HTR-8/SVneo (cell line): Measurements from ENCODE around the gene IL17RD.
"Not testable (repeated sequence)": the region's sequence is repeated elsewhere in the genome, so short reads cannot be mapped to it uniquely, and the experiment has no call there.

Source experiments
- DNase-seq: peaks from one replicate; pipeline ENCODE4 v3.0.0; 2011; ENCODE audit warnings: low spot score, mixed read lengths; ENCODE audit not compliant: insufficient read length
- FAIRE-seq: peaks from 2 replicates; lab custom pipeline; 2011; peaks lifted over from hg19 to GRCh38; lab: Jason Lieb, UNC

Gene IL17RD

DNA sequence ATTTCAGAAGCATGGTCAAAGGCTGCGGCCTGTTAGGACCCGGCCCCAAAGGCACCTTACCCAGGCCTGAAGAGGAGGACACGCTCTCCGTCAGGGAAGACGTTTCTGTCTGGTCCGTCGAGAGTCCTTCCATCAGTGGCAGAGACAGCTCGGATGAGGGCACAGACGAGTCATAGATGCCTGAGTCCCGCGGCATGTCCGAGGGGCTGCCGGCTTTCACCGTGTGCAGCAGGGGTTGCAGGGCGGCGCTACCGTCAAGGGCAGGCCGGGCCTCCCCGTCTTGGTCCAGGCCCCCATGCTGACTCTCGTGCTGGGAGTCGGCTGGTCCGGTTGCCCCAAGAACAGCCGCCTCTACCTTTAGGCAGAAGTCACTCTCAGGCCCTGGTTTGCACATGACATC, 67.6 kb downstream of the IL17RD start:
- no peak for FAIRE-seq
- DNase-seq, result no peak

DNA sequence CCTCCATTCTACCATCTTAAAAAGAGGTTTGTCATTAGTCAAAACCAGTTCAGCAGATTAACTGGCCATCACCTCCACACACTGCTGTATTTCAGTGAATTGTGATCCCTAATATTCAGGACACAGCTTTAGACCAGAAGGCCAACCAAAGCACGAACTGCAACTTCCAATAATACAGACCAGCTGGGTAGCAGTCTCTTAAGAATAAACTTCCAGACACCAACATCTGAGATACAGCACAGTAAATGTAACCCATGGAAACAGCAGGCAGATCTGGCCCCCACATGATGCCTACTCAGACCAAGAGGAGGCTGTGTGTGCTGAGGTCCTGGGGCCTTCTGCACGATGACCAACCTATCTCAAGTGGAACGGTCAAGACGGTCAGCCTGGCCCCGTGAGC, 69.8 kb downstream of the IL17RD start:
- DNase-seq, result no peak
- no peak for FAIRE-seq

DNA sequence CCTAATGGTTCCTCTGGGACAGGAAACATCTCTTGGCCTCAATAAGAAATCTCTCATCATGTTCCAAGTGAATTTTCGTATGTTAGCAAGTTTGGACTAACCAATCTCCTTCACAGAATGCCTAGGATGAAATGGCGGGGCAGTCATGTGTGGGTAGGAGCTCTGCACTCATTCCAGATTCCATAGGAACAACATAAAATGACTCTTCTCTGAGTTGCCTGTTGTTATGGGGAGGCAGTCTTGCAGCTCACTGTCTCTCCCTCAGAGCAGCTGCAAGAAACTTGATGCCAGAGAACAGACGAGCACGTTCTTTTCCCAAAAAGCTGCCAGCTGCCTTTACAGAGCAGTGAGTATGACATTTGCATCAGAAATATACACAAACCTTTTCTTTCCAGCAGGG, 70.6 kb downstream of the IL17RD start:
- DNase-seq, result no peak
- no peak for FAIRE-seq

DNA sequence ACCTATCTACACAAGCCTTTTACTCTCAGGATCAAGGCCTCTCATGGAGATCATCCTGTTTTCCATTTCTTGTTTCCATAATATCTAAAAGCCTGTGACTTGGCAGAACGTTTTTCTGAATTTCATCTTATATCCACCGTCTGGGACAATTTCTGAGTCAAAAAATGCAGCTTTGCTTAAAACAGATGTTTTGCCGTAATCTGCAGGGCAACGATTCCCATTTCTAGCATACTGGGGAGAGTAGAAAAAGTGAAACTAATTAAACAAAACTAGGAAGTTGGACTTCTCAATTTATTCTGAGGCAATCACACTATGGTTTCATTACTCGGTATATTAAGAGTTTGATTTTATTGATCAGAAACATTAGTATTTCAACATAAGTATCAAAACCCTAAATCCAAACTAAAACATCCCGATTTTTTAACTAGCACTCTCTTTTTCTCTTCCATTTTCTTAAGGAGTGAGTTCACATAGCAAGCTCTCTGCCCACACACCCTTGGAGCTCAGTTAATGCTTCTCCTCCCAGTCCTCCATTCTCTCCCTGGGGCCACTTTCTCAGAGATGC, 71.1 kb downstream of the IL17RD start:
- DNase-seq (no peak), FAIRE-seq (no peak)

DNA sequence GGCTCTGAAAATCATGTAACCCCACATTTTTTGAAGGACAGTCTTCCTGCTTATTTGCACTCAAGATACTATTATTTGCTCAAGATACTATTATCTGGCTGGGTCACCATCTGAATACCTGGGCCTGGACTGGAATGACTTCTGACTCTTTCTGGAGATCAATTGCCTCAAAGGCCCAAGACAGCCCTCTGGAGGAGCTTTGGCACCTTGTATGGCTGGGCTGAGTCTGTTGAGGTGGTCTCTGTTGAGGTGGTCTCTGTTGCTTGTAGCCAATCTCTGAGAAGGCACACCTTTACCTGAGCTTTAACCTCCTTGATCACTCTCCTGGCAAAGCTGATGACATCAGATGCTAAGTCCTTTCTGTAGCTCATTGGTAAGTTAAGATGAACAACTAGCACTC, 71.7 kb downstream of the IL17RD start:
- no peak for DNase-seq
- no peak for FAIRE-seq

DNA sequence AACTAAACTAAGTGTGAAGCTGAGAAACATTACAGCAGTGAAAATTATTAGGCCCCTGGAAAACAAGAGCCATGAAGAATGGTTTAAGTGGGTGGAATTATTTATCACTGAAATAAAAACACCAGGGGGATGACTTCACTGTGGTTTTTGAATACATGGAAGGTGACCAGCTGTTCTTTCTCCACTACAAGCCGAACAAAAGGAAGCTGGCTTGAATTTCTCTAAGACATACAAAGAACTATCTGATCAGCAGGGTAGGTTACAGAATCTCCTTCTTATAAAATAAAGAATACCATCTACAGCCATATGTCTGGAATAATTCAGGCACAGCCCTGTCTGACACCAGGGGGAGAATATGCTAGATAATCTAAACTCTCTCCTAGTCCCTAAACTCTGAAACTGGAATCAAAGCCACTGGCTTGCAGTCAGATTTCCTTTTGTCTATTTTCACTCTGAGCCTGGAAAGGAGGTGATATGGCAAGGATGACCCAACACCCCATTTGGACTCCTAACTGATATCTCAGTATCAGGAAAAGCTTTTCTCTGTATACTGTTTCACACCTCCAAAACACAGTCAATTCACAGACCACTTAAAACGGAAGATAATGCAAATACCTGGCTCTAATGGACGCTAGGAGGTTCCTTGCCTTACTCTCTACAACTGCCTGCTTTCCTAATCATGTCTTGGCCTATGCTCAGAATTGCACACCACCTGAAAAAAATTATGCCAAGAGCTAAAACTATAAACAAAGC, 73.5 kb downstream of the IL17RD start:
- DNase-seq, result no peak
- no peak for FAIRE-seq

DNA sequence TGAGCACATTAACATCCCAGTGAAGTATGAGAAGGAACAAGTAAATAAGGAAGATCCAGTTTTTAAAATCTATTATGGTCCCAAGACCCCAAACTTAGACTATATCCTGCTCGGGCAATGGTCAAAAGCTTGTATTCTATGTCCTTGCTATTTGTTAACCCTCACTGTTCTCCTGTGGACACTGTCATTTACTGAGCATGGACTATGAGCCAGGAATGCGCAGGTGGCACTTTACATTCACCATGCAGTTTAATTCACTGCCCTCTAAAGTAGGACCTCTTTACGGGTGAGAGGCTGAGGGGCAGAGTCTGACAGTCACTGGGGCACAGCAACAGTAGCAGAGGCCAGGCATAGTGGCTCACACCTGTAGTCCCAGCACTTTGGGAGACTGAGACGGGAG, 76.1 kb downstream of the IL17RD start:
- DNase-seq, result no peak
- peak; percentile 42 for FAIRE-seq

DNA sequence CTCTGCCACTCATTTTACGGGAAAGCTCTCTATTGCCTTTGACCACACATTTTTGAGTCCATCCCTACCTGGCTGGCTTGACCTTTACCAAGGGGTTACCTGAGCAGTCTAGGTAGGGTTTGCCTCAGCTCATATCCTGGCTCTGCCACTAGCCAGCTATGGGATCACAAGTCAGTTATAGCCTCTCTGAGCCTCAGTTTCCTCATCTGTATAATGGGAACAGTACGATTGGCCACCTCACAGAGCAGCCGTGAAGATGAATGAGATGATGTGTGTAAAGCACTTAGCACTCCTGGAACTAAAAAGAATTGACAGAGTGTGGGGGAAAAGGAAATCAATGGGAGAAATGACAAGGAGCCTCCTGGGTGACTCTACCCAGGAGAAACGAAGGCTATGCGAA, 76.7 kb downstream of the IL17RD start:
- DNase-seq, result no peak
- no peak for FAIRE-seq

DNA sequence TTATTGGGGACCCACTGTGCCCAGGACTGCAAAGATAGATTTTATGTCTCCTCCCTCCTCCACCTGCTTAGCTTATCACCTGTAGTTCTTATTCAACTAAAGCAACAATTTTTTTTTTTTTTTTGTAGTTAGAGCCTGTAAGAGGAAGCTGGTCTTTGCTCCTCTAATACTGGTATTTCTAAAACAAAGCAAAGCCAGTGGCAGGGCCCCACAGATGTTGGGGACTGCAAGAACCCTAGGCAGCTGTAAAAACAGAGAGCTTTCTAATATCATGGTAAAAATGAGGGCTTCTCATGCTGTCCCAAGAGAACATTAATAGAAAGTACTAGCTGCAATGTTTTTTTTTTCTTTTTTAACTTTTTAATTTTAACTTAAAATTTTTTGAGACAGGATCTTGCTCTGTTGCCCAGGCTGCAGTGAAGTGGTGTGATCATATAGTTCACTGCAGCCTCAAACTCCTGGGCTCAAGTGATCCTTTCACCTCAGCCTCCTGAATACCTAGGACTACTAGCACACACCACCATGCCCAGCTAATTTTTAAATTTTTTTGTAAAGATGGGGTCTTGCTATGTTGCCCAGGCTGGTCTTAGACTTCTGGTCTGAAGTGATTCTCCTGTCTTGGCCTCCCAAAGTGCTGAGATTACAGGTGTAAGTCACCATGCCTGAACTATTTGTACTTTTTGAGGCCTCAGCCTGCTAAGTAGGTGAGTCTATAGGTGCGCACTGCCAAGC, 77.6 kb downstream of the IL17RD start:
- DNase-seq, result no peak
- FAIRE-seq, result no peak

DNA sequence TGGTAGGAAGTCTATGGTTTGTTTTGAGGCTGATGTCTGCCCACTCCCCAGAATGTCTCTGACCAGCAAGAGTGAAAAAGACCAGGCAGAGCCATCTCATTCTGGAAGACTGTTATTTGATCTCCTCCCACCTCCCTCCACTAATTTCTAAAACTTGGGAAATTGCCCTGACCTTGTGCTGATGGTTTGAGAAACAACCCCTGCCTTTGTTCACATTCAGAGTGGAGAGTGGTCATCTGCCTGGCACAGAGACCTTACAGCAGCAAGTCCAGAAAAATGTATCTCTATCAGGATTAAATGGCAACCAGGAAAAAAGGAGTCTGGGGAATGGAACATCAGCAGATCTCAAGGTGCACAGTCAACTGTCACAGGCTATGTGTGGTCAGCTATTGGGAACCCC, 79.0 kb downstream of the IL17RD start:
- DNase-seq (no peak), FAIRE-seq (no peak)

DNA sequence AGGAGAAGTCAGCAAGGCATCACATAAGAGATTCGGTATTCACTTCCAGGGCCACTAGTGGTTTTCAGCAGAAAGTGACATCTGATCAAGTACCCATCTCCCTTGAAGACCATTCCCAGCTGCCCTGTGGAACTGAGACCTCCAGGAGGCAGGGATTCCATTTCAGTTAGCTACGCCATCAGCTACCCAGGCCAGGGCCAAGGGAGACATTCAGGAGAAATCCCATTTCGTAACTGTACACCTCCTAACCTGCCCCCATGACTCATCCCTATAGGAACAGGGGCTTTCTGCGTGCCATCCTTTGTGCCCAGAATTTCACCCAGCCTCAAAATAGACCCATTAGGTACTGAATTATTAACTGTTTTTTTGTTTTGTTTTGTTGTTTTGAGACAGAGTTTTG, 79.9 kb downstream of the IL17RD start:
- no peak for DNase-seq
- FAIRE-seq, result no peak

DNA sequence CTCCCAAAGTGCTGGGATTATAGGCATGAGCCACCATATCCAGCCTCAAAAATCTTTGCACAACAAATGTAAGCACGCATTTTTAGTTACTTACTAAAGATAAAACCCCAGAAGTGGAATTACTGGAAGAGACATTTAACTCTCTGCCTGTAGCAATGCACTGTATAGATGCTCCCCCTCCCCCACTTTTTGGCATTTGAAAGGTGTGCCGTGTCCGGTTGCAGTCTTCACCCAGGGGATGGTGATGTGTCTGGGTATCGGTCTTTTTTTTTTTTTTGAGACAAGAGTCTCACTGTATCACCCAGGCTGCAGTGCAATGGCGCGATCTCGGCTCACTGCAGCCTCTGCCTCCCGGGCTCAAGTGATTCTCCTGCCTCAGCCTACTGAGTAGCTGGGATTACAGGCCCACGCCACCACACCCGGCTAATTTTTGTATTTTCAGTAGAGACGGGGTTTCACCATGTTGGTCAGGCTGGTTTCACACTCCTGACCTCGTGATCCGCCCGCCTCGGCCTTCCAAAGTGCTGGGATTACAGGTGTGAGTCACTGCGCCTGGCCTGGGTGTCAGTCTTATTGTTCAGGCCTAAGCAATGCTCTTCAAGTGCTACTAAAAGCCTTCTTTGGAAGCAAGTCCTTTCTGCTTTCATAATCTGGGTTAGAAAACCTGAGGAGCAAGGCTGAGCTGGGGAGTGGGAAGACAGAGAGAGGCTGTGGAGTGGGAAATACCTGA, 81.7 kb downstream of the IL17RD start:
- DNase-seq, FAIRE-seq: not testable (repeated sequence)

DNA sequence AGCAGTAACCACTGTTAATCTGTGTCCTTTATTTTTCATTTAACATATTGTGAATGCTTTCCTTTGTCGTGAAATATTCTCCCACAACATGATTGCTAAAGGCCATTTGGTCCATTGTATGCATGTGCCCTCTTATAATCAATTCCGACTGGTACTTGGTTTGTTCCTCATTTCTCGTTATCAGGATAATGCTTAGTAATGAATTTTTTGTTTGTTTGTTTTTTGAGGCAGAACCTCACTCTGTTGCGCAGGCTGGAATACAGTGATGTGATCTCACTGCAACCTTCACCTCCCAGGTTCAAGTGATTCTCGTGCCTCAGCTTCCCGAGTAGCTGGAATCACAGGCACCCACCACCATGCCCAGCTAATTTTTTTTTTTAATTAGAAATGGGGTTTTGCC, 82.7 kb downstream of the IL17RD start:
- FAIRE-seq, result no peak
- DNase-seq, result no peak

DNA sequence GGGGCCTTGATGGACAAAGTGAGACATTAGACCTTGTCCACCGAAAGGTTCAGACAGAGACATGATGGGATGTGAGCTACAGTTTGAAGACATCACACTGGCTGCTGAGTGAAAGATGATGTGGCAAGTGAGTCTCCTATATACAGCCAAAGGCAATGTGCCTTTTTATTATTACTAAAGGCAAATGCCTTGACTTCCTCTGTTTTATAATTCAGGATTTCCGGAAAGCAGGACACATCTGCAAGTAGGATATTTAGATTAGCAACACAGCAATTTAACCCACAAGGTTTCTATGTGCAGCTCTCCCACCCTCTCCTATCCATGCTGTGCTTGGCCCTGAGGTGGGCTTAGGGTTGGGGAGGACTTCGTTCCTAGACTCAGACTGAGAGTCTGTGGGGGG, 84.0 kb downstream of the IL17RD start:
- FAIRE-seq (no peak), DNase-seq (no peak)

DNA sequence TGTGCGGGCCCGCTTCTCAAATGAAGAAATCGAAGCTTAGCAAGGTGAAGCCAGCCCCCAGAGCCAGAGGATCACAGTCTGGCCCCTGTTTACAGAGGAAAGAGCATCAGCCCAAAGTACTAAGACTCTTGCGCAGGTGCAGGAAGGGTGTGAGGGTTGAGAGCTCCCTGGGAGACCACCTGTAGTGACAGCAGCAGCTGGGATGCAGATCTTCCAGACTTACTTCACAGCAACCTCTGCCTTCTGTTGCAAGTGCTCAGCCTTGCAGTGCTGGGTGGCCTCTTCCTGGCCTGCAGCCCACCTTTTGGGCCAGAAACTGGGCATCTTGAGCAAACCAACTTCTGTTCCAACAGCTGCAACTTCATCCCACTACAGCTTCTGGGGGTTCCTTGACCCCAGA, 85.0 kb downstream of the IL17RD start:
- FAIRE-seq (no peak), DNase-seq (no peak)

DNA sequence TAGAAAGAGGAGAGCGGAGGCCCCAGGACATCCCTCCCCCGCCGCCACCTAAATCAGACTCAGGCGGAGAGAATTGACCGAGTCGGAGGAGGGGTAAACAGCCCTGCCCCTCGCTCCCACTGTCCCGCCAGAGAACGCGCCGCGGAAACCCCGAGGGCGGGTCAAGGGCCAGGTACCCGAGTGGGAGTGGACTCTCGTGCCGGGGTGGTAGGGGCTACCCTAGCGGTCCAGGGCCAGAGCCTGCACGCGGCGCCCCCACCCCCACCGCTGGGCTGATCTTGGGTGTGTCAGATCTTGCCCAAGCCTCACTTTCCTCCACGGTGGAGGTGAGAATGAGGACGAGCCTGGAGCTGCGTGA, 85.7 kb downstream of the IL17RD start:
- DNase-seq (no peak), FAIRE-seq (no peak)

DNA sequence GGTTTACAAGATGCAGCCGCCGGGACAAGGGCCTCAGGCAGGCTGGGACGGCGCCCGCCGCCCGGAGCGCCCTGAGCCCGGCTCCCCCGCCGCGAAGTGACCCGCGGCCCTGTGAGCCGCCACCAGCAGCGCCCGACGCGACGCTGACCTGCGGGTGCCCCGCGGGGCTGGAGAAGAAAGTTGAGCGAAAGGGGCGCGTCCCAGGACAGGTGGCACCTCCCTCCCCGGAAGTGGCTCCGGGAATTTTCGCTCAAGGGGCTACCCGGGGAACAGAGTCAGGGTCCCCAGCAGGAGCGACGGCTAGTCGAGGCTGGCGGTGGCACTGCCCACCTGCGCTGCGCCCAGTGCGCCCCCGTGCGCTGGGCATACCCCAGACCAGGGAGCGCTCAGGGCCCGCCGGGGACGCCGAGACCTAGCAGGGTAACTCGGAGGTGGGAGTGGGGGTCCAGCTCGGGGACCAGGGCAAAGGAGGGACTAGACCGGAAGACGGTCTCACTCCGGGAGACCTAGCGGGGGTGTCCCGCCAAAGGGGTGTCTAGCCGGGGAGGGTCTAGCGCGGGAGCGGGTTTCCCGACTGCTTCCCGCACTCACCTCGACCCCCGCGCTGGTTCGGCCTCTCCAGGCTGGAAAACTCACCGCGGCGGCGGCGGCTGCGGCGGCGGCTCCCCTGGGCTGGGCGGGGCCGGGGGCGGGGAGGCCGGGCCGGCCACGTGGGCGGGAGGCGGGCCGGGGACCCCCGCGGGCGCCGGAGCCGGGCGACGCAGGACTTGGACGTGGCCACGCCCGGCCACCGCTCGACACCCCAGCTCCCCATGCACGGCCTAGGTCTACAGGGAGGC, 86.3 kb downstream of the IL17RD start:
- DNase-seq (peak; percentile 67), FAIRE-seq (peak; percentile 74)

DNA sequence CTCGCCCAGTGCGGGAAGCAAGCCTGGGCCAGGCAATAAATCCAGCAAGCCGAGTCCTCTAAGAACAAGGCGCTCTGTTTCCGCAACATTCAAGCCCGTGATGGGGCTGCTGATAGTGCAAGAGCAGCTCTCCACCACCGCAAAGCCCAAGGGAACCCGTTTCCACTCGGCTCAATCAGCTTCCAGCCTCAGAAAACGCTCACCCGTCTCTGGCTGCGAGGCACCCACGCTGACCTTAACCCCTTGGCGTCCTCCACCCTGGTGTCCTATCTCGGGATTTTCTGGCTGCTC, 86.9 kb downstream of the IL17RD start:
- FAIRE-seq (no peak), DNase-seq (peak; percentile 38)

DNA sequence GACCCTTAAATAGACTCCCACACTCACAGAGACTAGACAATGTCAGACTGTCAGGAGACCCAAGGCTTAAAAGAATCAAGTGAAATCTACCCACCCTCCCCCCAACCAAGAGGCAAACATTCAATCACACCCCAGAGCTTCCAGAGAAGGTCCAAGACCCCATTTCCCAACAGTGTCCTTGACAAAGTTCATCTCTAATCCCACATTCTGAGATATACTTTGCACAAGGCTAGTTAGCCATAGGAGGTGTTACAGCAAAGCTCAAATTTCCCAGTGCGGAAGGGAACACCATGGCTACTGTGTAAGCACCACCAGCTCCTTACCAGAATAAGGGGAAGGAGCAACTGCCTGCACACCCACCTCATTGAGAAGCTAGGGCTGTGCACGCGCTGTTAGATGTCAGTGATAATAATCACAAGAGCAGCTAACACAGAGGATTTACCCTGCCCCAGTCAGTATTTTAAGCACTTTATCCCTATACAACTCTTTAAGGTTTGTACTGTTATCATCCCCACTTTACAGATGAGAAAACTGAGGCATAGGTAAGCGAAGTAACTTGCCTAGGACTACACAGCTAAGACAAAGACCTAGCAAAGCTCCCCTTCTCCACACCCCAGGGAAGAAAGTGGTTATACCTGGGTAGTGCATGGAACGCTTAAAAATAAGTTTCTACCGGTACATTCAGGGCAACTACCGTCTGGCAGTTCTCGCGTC, 87.4 kb downstream of the IL17RD start:
- DNase-seq, result no peak
- peak; percentile 71 for FAIRE-seq
